GM12878 (cell line): ENCODE results near the gene CCDC78. TPM values are rescaled to one million over a fixed set of nuclear protein-coding genes. Genes with fewer than 3 reads are reported as not detected.

Experiments used
- ATAC-seq: fragments of 200-7000 bp; cut with Tn5 transposase; 3 replicates; pipeline ENCODE4 v1.9.1; 2020; ENCODE audit warnings: mild to moderate bottlenecking, moderate library complexity
- BruUV-seq: library from RNA; stranded (reverse); fragments of 400-500 nt; replicated peaks from 2 replicates; lab custom pipeline; 2021; lab: Mats Ljungman, UMichigan
- CTCF ChIA-PET: fragments of 300-600 bp; sonication (Branson Sonifier 250); formaldehyde crosslinking; extraction: SDS; loops from one replicate; lab custom pipeline; 2021; ENCODE audit warnings: inconsistent platforms; lab: Yijun Ruan, JAX
- POLR2A ChIA-PET: fragments of 350-600 bp; formaldehyde crosslinking; extraction: SDS; loops from one replicate; lab custom pipeline; 2021; ENCODE audit warnings: inconsistent platforms; lab: Charles Lee
- RAD21 ChIA-PET: fragments of 300-600 bp; sonication (Branson Sonifier 250); formaldehyde crosslinking; loops from one replicate; lab custom pipeline; 2023; ENCODE audit warnings: antibody characterized with exemption; ENCODE audit not compliant: unreplicated experiment; lab: Charles Lee
- SMC1A ChIA-PET: fragments of 300-600 bp; sonication (Branson Sonifier 250); formaldehyde crosslinking; loops from one replicate; lab custom pipeline; 2023; ENCODE audit not compliant: unreplicated experiment, uncharacterized antibody; lab: Charles Lee
- DNase-seq: peaks from one replicate; pipeline ENCODE4 v3.0.0-alpha.2; 2011; ENCODE audit warnings: low read depth, low spot score
- FAIRE-seq: peaks from 3 replicates; lab custom pipeline; 2011; peaks lifted over from hg19 to GRCh38; lab: Jason Lieb, UNC
- H2AFZ ChIP-seq: 2 replicates; pipeline ENCODE4 v1.6.0; 2011; ENCODE audit warnings: low read depth, low read length, control low read depth; ENCODE audit not compliant: control insufficient read depth
- H3K27ac ChIP-seq: 2 replicates; pipeline ENCODE4 v1.5.1; 2011; ENCODE audit warnings: control low read depth; ENCODE audit not compliant: control insufficient read depth, insufficient read depth
- H3K27me3 ChIP-seq, 2 experiments: replicated peaks in 1 of 2; 2 replicates each; pipeline versions ENCODE4 v1.6.0 to v1.6.1; 2011; ENCODE audit warnings: low read length in 1 of 2; ENCODE audit not compliant: control insufficient read depth in 2 of 2, insufficient read depth in 2 of 2
- H3K36me3 ChIP-seq, 2 experiments: 2 replicates each; pipeline ENCODE4 v1.5.1; 2011; ENCODE audit warnings: low read length in 1 of 2; ENCODE audit not compliant: control insufficient read depth in 2 of 2, insufficient read depth in 2 of 2
- H3K4me1 ChIP-seq: 2 replicates; pipeline ENCODE4 v1.6.1; 2011; ENCODE audit warnings: mild to moderate bottlenecking, low read length, moderate library complexity, mixed read lengths; ENCODE audit not compliant: control insufficient read depth, insufficient read depth
- H3K4me2 ChIP-seq: 2 replicates; pipeline ENCODE4 v1.6.0; 2011; ENCODE audit warnings: control low read depth; ENCODE audit not compliant: control insufficient read depth, insufficient read depth
- H3K4me3 ChIP-seq: fragments of 200-600 bp; sonication (generic); 2 replicates; pipeline ENCODE4 v1.5.1; 2016
- H3K79me2 ChIP-seq: 2 replicates; pipeline ENCODE4 v1.6.0; 2011; ENCODE audit warnings: low read length; ENCODE audit not compliant: control insufficient read depth, insufficient read depth
- H3K9ac ChIP-seq: 2 replicates; pipeline ENCODE4 v1.8.0; 2011; ENCODE audit warnings: low read length, control low read depth, mixed read lengths; ENCODE audit not compliant: control insufficient read depth, insufficient read depth
- H3K9me3 ChIP-seq: replicated peaks from 3 replicates; pipeline ENCODE4 v1.5.1; 2011; ENCODE audit warnings: mild to moderate bottlenecking, low read length; ENCODE audit not compliant: control insufficient read depth, insufficient read depth
- H4K20me1 ChIP-seq: 2 replicates; pipeline ENCODE4 v1.6.0; 2011; ENCODE audit not compliant: control insufficient read depth, insufficient read depth
- BCL3 ChIP-seq: IDR thresholded peaks from 2 replicates; pipeline ENCODE4 v1.6.1; 2011; ENCODE audit warnings: borderline replicate concordance, low read depth, mild to moderate bottlenecking, moderate library complexity, low read length; ENCODE audit not compliant: insufficient read depth, poor library complexity, severe bottlenecking
- BMI1 ChIP-seq: fragments of 450-650 bp; IDR thresholded peaks from 2 replicates; pipeline ENCODE4 v1.6.1; 2016; ENCODE audit warnings: mild to moderate bottlenecking, moderate library complexity, borderline replicate concordance
- CBFB ChIP-seq: IDR thresholded peaks from 2 replicates; pipeline ENCODE4 v1.6.1; 2016; ENCODE audit warnings: antibody characterized with exemption, low read depth
- CBX5 ChIP-seq: sonication (generic); IDR thresholded peaks from 2 replicates; pipeline ENCODE4 v1.6.1; 2016; ENCODE audit warnings: low read depth, moderate library complexity, mild to moderate bottlenecking, inconsistent platforms
- EGR1 ChIP-seq, 2 experiments: IDR thresholded peaks; 1 replicate in 1 of 2; 2 replicates in 1 of 2; pipeline ENCODE4 v1.6.1; 2011 to 2012; ENCODE audit warnings: low read depth in 2 of 2, low read length in 2 of 2, borderline replicate concordance in 1 of 2, mild to moderate bottlenecking in 1 of 2, moderate library complexity in 1 of 2
- EZH2 ChIP-seq: IDR thresholded peaks from 2 replicates; pipeline ENCODE4 v1.6.1; 2012; ENCODE audit warnings: low read depth, mild to moderate bottlenecking, control low read depth, inconsistent platforms, low read length, borderline replicate concordance; ENCODE audit not compliant: control insufficient read depth
- JUND ChIP-seq: IDR thresholded peaks from 2 replicates; pipeline ENCODE4 v1.6.1; 2012; ENCODE audit warnings: low read depth, mild to moderate bottlenecking, low read length, improper control_type of control experiment, moderate library complexity
- LARP7 ChIP-seq: fragments of 450-650 bp; IDR thresholded peaks from 2 replicates; pipeline ENCODE4 v1.6.1; 2017; ENCODE audit warnings: mild to moderate bottlenecking
- NFIC ChIP-seq: IDR thresholded peaks from 2 replicates; pipeline ENCODE4 v1.6.1; 2012; ENCODE audit warnings: low read depth, mild to moderate bottlenecking, inconsistent platforms, low read length, moderate library complexity
- NRF1 ChIP-seq: conservative IDR thresholded peaks from 2 replicates; pipeline ENCODE4 v1.6.1; 2011; ENCODE audit warnings: mild to moderate bottlenecking, low read depth, low read length, improper control_type of control experiment
- POLR2AphosphoS2 ChIP-seq: IDR thresholded peaks from 2 replicates; pipeline ENCODE4 v1.6.1; 2011; ENCODE audit warnings: low read depth, mild to moderate bottlenecking, low read length, improper control_type of control experiment, moderate library complexity
- RAD51 ChIP-seq: fragments of 450-650 bp; IDR thresholded peaks from 2 replicates; pipeline ENCODE4 v1.6.1; 2016; ENCODE audit warnings: moderate library complexity, mild to moderate bottlenecking, inconsistent platforms
- SMAD5 ChIP-seq: IDR thresholded peaks from 2 replicates; pipeline ENCODE4 v1.6.1; 2016; ENCODE audit warnings: antibody characterized with exemption, low read depth
- SRF ChIP-seq, 2 experiments: IDR thresholded peaks; 2 replicates each; pipeline ENCODE4 v1.6.1; 2011; ENCODE audit warnings: low read depth in 2 of 2, low read length in 2 of 2, mild to moderate bottlenecking in 1 of 2, moderate library complexity in 1 of 2
- ZNF384 ChIP-seq: IDR thresholded peaks from 2 replicates; pipeline ENCODE4 v1.6.1; 2012; ENCODE audit warnings: low read depth, mild to moderate bottlenecking, low read length, improper control_type of control experiment, borderline replicate concordance
- ZNF592 ChIP-seq: fragments of 450-650 bp; IDR thresholded peaks from 2 replicates; pipeline ENCODE4 v1.6.1; 2017; ENCODE audit warnings: mild to moderate bottlenecking, moderate library complexity
- ZZZ3 ChIP-seq: IDR thresholded peaks from 2 replicates; pipeline ENCODE4 v1.6.1; 2011; ENCODE audit warnings: low read depth; ENCODE audit not compliant: control insufficient read depth, insufficient read length
- WGBS: methylation state at CpG from one replicate; pipeline ENCODE4 v1.1.6; 2016; ENCODE audit warnings: low lambda C conversion rate; ENCODE audit not compliant: insufficient replicate concordance, insufficient coverage; ENCODE audit errors: missing lambda C conversion rate; 5-methylcytosine and 5-hydroxymethylcytosine counted together
- in situ Hi-C: fragments of 300-500 bp; cut with MboI; formaldehyde crosslinking; loops from 9 replicates; pipeline ENCODE4 v1.14.3; 2018; ENCODE audit warnings: mixed read lengths
- intact Hi-C: fragments of 100-400 bp; cut with micrococcal nuclease; formaldehyde crosslinking; loops from one replicate; pipeline ENCODE4 v1.14.2; 2022; ENCODE audit not compliant: unreplicated experiment
- polyA plus RNA-seq, 11 experiments: library from polyadenylated mRNA; depleted of rRNA in 4 of 11; unstranded in 6 of 11; stranded (reverse) in 5 of 11; fragments of >200 nt; fragmentation: Nextera tagmentation in 4 of 11; fragmentation: Illumina TruSeq in 1 of 11; extraction: Ambion mirVana in 4 of 11; extraction: Trizol in 1 of 11; gene quantifications; 1 replicate in 1 of 11; 2 replicates in 10 of 11; pipeline versions ENCODE4 v1.2.1 to v1.2.3, GENCODE V29; 2011 to 2016; ENCODE audit warnings: inconsistent platforms in 2 of 11, missing spikeins in 2 of 11, low read depth in 1 of 11
- total RNA-seq, 4 experiments: library from RNA; depleted of rRNA in 3 of 4; stranded (reverse); fragments of >200 nt in 3 of 4; fragmentation: Illumina TruSeq in 1 of 4; extraction: Trizol in 1 of 4; gene quantifications; 2 replicates each; pipeline versions ENCODE4 v1.2.1 to v1.2.3, GENCODE V29; 2013 to 2021

Gene CCDC78
- total and polyA plus RNA-seq, 10 of the 15 experiments (the other 5 are each of a cell fraction or from before 2014, with no cell fraction given), result 0.10 to 26.2 (median 5.4) TPM

- peaks cover 0 to 6% of the 10 kb centered on the region in 2 experiments; a peak in 2 of 4 replicates for H3K36me3 ChIP-seq
- RAD21 ChIA-PET, result no interaction called here
- H3K79me2 ChIP-seq, result peaks cover 12% of the 10 kb centered on the region
- TF ChIP-seq NFIC (no peak), CBFB (no peak), RAD51 (no peak), EZH2 (no peak), SMAD5 (no peak), BCL3 (no peak), ZNF384 (no peak), LARP7 (no peak), BMI1 (no peak), JUND (no peak), EGR1 (IDR thresholded peaks at IDR 0.05; ENCODE audit: borderline replicate concordance in 1 of 2, low read depth in 2 of 2, low read length in 2 of 2) (no peak), POLR2AphosphoS2 (no peak), NRF1 (no peak), ZZZ3 (no peak), ZNF592 (no peak), CBX5 (no peak), SRF (IDR thresholded peaks at IDR 0.05; ENCODE audit: low read depth in 2 of 2, low read length in 2 of 2) (no peak)
- H2AFZ ChIP-seq, result no peak overlapping the region
- POLR2A ChIA-PET, result no interaction called here
- no peaks in the 10 kb centered on the region for H3K27me3 ChIP-seq
- H3K4me2 ChIP-seq, result no peak overlapping the region
- CTCF ChIA-PET, result interaction anchor here (0.7 kb wide), 1 partner anchor 535 kb away, joined by 3 read pairs; no protein-coding TSS in a partner anchor
- WGBS, result 92% methylated on average over 20 of the region's 21 CpGs
- H3K27ac ChIP-seq, result no peak overlapping the region
- intact Hi-C loops, result no loop called here
- in situ Hi-C loops, result no loop called here
- ATAC-seq (no peak), DNase-seq (no peak), FAIRE-seq (no peak)
- BruUV-seq, result no TSS peak
- H3K4me1 ChIP-seq, result peaks cover 3% of the 10 kb centered on the region
- no peaks in the 10 kb centered on the region for H3K9me3 ChIP-seq
- SMC1A ChIA-PET, result no interaction called here
- H4K20me1 ChIP-seq, result peaks cover 5% of the 10 kb centered on the region; the same call in 1 of the 2 replicates
- H3K9ac ChIP-seq, result no peak overlapping the region
- H3K4me3 ChIP-seq, result no peak overlapping the region
Observed at GRCh38 chr16:676565-676902, 49.7 kb downstream of the CCDC78 start.
